ENCODE results near the gene OPN1MW2. TPM values are rescaled to one million over a fixed set of nuclear protein-coding genes. Genes with fewer than 3 reads are reported as not detected.
"Not testable (repeated sequence)": the region's sequence is repeated elsewhere in the genome, so short reads cannot be mapped to it uniquely, and the experiment has no call there.

The OPN1MW2 gene
- not detected for total RNA-seq

DNA sequence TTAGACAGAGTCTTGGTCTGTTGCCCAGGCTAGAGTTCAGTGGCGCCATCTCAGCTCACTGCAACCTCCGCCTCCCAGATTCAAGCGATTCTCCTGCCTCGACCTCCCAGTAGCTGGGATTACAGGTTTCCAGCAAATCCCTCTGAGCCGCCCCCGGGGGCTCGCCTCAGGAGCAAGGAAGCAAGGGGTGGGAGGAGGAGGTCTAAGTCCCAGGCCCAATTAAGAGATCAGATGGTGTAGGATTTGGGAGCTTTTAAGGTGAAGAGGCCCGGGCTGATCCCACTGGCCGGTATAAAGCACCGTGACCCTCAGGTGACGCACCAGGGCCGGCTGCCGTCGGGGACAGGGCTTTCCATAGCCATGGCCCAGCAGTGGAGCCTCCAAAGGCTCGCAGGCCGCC lies at the start of gene OPN1MW2:
Gene OPN1MW2 (plus strand): TSS at position 301 of the 400 bp plus-strand sequence. CDS start 60 bp downstream, at position 361.
- DNase-seq; H3K36me3 Mint-ChIP-seq (ENCODE audit: insufficient read depth in 2 of 2); H3K4me1 Mint-ChIP-seq (ENCODE audit: low read depth); H3K9me3 Mint-ChIP-seq; ATAC-seq (replicated peaks in 1 of 2); H3K4me3 Mint-ChIP-seq; H3K27me3 Mint-ChIP-seq (ENCODE audit: low read depth); H3K27ac Mint-ChIP-seq: not testable (repeated sequence)

DNA sequence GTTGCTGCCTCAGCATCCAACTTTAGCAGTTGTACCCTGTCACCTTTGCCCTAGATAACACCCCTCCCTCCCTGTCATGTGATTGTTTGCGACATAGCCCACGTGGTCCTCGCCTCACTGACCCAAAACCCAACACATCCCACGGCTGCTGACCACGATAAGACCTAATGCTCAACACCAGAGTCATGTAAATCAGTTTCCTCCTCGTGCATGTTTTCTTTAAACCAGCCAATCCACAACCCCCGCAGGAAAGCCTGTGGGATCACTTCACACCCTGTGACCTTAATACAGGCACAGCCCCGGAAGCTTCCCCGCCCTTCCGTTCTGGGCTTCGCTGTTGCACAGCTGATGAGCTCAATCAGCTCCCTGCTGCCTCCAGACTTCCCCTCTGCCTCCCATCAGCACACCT lies 47.0 kb upstream of the OPN1MW2 start:
- H3K27ac Mint-ChIP-seq; H3K27me3 Mint-ChIP-seq (ENCODE audit: low read depth); H3K36me3 Mint-ChIP-seq (ENCODE audit: insufficient read depth in 2 of 2); H3K4me3 Mint-ChIP-seq; H3K9me3 Mint-ChIP-seq; DNase-seq; H3K4me1 Mint-ChIP-seq (ENCODE audit: low read depth): not testable (repeated sequence)
- peak; percentile 98 to 99 for ATAC-seq (replicated peaks in 1 of 2)

- H3K27me3 Mint-ChIP-seq (ENCODE audit: low read depth); H3K9me3 Mint-ChIP-seq; H3K4me3 Mint-ChIP-seq; ATAC-seq (replicated peaks in 1 of 2); H3K36me3 Mint-ChIP-seq (ENCODE audit: insufficient read depth in 2 of 2); H3K4me1 Mint-ChIP-seq (ENCODE audit: low read depth); H3K27ac Mint-ChIP-seq; DNase-seq: not testable (repeated sequence)
These were observed 45.2 kb upstream of the OPN1MW2 start for GRCh38 chrX:154174356-154174755.

DNA sequence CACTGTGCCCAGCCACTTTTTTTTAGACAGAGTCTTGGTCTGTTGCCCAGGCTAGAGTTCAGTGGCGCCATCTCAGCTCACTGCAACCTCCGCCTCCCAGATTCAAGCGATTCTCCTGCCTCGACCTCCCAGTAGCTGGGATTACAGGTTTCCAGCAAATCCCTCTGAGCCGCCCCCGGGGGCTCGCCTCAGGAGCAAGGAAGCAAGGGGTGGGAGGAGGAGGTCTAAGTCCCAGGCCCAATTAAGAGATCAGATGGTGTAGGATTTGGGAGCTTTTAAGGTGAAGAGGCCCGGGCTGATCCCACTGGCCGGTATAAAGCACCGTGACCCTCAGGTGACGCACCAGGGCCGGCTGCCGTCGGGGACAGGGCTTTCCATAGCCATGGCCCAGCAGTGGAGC lies 37.3 kb upstream of the OPN1MW2 start, which contains the start of gene OPN1MW:
Gene OPN1MW (plus strand): TSS at position 301 of the 400 bp plus-strand sequence. CDS start 82 bp downstream, at position 383.
- not testable (repeated sequence) for H3K4me3 Mint-ChIP-seq, H3K9me3 Mint-ChIP-seq

DNA sequence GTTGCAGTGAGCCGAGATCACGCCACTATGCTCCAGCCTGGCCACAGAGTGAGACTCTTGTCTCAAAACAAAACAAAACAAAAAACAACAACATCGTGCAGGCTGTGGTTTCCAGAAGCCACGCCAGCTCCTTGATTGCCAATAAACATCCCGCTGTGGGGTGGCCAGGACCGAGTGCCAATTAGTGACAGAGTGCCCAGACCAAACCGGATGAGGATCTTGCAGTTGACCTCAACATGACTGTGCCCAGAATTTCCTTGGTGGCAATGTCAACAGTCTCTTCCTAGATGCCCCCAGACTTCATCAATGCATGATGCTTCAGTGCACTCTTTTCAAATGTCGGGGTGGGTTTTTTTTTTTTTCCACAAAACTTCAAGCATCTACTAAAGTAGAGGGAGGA lies 35.8 kb upstream of the OPN1MW2 start:
- not testable (repeated sequence) for H3K4me1 Mint-ChIP-seq (ENCODE audit: low read depth); DNase-seq; H3K36me3 Mint-ChIP-seq (ENCODE audit: insufficient read depth in 2 of 2); H3K4me3 Mint-ChIP-seq; H3K9me3 Mint-ChIP-seq; H3K27me3 Mint-ChIP-seq (ENCODE audit: low read depth); H3K27ac Mint-ChIP-seq; ATAC-seq (replicated peaks in 1 of 2)

More for the DNA sequence above, 37.3 kb upstream of the OPN1MW2 start, which contains the start of gene OPN1MW:
- not testable (repeated sequence) for H3K27ac Mint-ChIP-seq; H3K4me1 Mint-ChIP-seq (ENCODE audit: low read depth); H3K27me3 Mint-ChIP-seq (ENCODE audit: low read depth); DNase-seq; H3K36me3 Mint-ChIP-seq (ENCODE audit: insufficient read depth in 2 of 2); ATAC-seq (replicated peaks in 1 of 2)

DNA sequence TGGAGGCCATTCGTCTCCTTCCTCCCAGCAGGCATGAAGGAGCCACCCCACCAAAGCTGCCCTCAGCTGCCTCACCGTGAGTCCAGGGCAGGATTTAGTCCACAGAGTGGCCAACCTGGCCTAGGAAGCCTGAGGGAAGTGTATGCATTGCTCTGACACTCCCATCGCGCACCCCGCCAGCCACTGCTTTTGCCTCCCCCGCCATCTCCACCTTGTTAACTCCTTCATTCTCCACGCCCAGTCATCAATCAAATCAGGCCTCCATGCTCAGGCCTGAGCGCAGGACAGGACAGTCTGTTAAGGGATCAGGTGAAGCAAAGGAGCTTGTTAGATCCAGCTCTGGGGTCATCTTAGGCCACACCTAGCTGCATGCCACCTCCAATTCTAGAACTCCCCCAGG lies 26.7 kb upstream of the OPN1MW2 start:
- H3K4me1 Mint-ChIP-seq (ENCODE audit: low read depth); H3K27me3 Mint-ChIP-seq (ENCODE audit: low read depth); H3K27ac Mint-ChIP-seq; ATAC-seq (replicated peaks in 1 of 2); H3K36me3 Mint-ChIP-seq (ENCODE audit: insufficient read depth in 2 of 2); H3K4me3 Mint-ChIP-seq; H3K9me3 Mint-ChIP-seq; DNase-seq: not testable (repeated sequence)

GRCh38 chrX:154194316-154194715 lies 25.2 kb upstream of the OPN1MW2 start:
- not testable (repeated sequence) for ATAC-seq (replicated peaks in 1 of 2); H3K4me3 Mint-ChIP-seq; H3K4me1 Mint-ChIP-seq (ENCODE audit: low read depth); H3K9me3 Mint-ChIP-seq; H3K27ac Mint-ChIP-seq; H3K27me3 Mint-ChIP-seq (ENCODE audit: low read depth); H3K36me3 Mint-ChIP-seq (ENCODE audit: insufficient read depth in 2 of 2); DNase-seq

GRCh38 chrX:154196466-154196865 lies 23.1 kb upstream of the OPN1MW2 start:
- H3K9me3 Mint-ChIP-seq; H3K27me3 Mint-ChIP-seq (ENCODE audit: low read depth); H3K4me1 Mint-ChIP-seq (ENCODE audit: low read depth); ATAC-seq (replicated peaks in 1 of 2); H3K4me3 Mint-ChIP-seq; H3K27ac Mint-ChIP-seq; DNase-seq; H3K36me3 Mint-ChIP-seq (ENCODE audit: insufficient read depth in 2 of 2): not testable (repeated sequence)

DNA sequence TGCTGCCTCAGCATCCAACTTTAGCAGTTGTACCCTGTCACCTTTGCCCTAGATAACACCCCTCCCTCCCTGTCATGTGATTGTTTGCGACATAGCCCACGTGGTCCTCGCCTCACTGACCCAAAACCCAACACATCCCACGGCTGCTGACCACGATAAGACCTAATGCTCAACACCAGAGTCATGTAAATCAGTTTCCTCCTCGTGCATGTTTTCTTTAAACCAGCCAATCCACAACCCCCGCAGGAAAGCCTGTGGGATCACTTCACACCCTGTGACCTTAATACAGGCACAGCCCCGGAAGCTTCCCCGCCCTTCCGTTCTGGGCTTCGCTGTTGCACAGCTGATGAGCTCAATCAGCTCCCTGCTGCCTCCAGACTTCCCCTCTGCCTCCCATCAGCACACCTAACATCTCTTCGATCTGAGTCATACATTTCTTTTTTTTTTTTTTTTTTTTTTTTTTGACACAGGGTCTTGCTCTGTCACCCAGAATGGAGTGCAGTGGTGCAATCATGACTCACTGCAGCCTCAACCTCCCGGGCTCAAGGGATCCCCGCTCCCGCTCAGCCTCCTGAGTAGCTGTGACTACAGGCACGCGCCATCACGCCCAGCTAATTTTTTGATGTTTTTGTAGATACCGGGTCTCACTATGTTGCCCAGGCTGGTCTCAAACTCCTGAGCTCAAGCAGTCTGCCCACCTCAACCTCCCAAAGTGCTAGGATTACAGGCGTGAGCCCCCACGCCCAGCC lies 9.7 kb upstream of the OPN1MW2 start:
- not testable (repeated sequence) for DNase-seq; H3K27me3 Mint-ChIP-seq (ENCODE audit: low read depth); H3K36me3 Mint-ChIP-seq (ENCODE audit: insufficient read depth in 2 of 2); H3K9me3 Mint-ChIP-seq; H3K4me1 Mint-ChIP-seq (ENCODE audit: low read depth)
- Mint-ChIP-seq H3K4me3 (peak overlapping the region in 1 of 2 donors; percentile 11), H3K27ac (peak overlapping the region; percentile 63)
- ATAC-seq (replicated peaks in 1 of 2) = peak; percentile 97 to 99

DNA sequence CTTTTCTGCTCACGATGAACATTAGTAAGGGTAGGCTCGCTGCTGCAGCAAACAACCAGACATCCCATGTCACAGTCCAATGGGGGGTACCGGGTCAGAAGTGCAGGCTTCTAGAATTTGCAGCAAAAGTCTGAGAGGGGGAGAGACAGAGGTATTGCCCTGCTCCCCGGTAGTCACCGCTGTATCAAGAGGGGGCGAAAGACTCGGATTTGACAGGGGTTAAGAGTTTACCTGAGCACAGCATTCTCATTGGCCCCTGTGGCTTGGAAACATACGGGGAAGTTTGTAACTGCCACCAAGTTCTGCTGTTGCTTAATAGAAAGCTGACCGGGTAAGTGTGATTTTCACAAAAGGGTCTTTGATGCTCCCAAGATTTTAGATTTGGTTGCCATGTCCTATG lies 8.5 kb upstream of the OPN1MW2 start:
- H3K36me3 Mint-ChIP-seq (ENCODE audit: insufficient read depth in 2 of 2); H3K4me1 Mint-ChIP-seq (ENCODE audit: low read depth); H3K9me3 Mint-ChIP-seq; ATAC-seq (replicated peaks in 1 of 2); H3K4me3 Mint-ChIP-seq; DNase-seq; H3K27me3 Mint-ChIP-seq (ENCODE audit: low read depth); H3K27ac Mint-ChIP-seq: not testable (repeated sequence)

DNA sequence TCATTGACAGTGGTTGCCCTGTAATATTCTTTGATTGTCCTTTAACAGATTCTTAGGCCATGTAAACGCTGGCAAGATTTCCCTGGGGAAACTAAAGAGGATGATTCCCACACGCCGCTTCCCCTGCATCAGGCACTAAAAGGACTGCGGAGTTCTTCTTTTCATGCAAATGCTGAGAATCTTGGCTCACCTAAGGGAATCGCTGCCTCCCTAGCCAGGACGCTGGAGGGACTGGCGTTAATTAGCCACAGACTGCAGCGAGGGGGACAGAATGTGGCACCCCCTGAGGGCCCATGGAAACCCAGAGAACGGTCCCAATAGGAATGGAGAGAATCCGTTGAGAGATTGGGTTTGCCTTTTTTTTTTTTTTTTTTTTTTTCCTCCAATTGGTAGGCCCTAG lies 8.1 kb upstream of the OPN1MW2 start:
- not testable (repeated sequence) for H3K9me3 Mint-ChIP-seq; ATAC-seq (replicated peaks in 1 of 2); H3K27me3 Mint-ChIP-seq (ENCODE audit: low read depth); H3K36me3 Mint-ChIP-seq (ENCODE audit: insufficient read depth in 2 of 2); H3K27ac Mint-ChIP-seq; DNase-seq; H3K4me1 Mint-ChIP-seq (ENCODE audit: low read depth); H3K4me3 Mint-ChIP-seq

DNA sequence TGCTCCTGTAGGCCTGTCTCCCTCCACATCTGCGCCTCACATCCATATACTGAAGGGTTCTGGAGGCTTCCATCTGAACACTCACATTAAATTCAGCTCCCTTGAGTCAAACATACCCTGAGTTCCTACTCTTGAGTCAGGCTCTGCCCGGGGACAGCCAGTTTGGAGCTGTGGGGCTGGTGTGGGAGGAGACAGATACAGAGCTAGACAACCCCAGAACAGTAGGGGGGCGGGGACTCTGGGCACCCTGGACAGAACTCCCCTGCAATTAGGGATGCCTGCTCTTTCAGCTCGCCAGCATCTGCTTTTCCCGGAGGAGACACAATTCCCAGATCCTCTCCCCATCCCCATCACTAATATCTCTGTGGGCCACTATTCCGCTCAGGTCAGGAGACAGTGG lies 5.7 kb downstream of the OPN1MW2 start:
- ATAC-seq (replicated peaks in 1 of 2); H3K27ac Mint-ChIP-seq; H3K36me3 Mint-ChIP-seq (ENCODE audit: insufficient read depth in 2 of 2); H3K27me3 Mint-ChIP-seq (ENCODE audit: low read depth); H3K9me3 Mint-ChIP-seq; H3K4me1 Mint-ChIP-seq (ENCODE audit: low read depth); H3K4me3 Mint-ChIP-seq; DNase-seq: not testable (repeated sequence)

DNA sequence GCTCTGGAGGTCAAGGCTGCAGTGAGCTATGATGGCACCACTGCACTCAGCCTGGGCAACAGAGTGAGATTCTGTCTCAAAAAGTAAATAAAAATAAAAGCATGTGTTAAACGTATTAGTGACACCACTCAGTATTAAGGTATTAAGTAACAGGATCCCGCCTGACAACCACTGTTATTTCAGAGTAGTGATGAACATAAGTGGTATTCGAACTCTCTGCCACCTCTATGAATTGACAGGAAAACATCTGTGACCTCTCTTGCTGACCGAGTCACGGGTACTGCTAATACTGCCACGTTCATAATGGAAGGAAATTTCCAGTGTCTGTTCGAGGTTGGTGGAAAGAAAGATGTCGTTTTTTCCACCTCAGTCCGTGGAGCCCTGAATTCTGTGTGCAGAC lies 7.2 kb downstream of the OPN1MW2 start:
- H3K27me3 Mint-ChIP-seq (ENCODE audit: low read depth); H3K4me3 Mint-ChIP-seq; H3K27ac Mint-ChIP-seq; H3K36me3 Mint-ChIP-seq (ENCODE audit: insufficient read depth in 2 of 2); H3K9me3 Mint-ChIP-seq; H3K4me1 Mint-ChIP-seq (ENCODE audit: low read depth); ATAC-seq (replicated peaks in 1 of 2); DNase-seq: not testable (repeated sequence)

DNA sequence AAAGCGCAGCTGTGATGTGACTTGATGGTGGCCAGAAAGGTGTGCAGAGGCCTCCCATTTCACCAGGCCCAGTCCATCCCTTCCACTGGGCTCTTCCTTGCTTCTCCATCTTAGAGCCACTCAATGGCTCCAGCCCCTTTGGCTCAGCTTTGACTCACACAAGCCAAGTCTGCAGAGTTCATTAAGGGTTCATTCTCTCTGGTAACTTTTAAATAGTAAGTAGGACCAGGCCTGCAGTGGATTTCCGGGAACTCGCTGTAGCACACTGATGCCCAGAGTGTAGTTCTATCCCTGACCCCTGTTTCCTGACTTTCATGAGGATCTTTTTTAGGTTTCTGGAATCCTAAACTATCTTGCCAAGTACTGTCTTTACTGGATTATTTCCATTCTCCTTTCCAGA lies 11.9 kb downstream of the OPN1MW2 start:
- H3K27ac Mint-ChIP-seq; H3K4me3 Mint-ChIP-seq; H3K4me1 Mint-ChIP-seq (ENCODE audit: low read depth); ATAC-seq (replicated peaks in 1 of 2); DNase-seq; H3K36me3 Mint-ChIP-seq (ENCODE audit: insufficient read depth in 2 of 2); H3K27me3 Mint-ChIP-seq (ENCODE audit: low read depth); H3K9me3 Mint-ChIP-seq: not testable (repeated sequence)
